ENCODE data around the gene SIDT2. TPM values are rescaled to one million over a fixed set of nuclear protein-coding genes. Genes with fewer than 3 reads are reported as not detected.
"Not testable (repeated sequence)": the region's sequence is repeated elsewhere in the genome, so short reads cannot be mapped to it uniquely, and the experiment has no call there.

Gene SIDT2
- 43.3 TPM for polyA plus RNA-seq (ENCODE audit: insufficient read length)

DNA sequence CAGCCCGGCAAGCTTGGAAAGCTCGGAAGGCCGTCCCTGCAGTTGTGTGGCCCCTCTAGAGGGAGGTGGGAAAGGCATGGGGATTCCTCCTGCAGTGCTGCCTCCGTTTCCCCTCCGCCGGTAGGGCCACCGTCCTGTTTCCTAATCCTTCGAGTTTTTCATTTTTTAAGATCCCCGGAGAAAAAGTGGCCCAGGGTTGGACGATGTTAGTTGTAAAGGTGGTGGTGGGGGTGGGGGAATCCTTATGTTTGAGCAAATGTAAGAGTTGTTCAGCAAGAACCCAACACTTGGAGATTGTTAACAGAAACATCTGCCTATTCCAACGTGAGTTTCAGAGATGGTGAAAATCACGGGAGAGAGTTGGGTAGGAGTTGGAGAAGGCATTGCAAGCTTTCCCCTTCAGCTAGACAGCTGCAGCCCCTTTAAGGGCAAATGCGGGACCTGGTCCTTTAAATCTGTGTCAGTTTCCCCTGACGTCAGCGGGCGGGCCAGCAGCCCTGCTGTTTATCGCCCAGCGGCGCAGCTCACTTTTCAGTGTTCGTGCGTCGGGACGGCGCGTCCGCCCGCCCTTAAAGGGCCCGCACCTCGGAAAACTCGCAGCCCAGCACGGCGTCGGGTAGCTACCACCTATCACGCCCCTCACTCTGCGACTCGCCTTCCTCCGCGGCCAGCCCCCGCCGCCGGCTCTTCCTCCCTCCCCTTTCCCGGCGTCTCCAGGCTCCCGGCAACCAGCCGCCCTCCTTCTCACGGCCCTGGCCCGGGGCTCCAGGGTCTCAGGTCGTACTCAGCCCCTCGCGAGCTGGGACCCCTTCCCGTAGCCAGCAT lies at the start of gene SIDT2:
SIDT2 (plus strand) TSS at position 534 of the 825 bp plus-strand sequence. CDS start 521 bp downstream, outside the sequence.
- peak; percentile 98 for DNase-seq

- DNase-seq = not testable (repeated sequence)
Measured at GRCh38 chr11:117130396-117130795, 48.1 kb upstream of the SIDT2 start.

GRCh38 chr11:117130879-117131278 lies 47.7 kb upstream of the SIDT2 start:
- DNase-seq = no peak

DNA sequence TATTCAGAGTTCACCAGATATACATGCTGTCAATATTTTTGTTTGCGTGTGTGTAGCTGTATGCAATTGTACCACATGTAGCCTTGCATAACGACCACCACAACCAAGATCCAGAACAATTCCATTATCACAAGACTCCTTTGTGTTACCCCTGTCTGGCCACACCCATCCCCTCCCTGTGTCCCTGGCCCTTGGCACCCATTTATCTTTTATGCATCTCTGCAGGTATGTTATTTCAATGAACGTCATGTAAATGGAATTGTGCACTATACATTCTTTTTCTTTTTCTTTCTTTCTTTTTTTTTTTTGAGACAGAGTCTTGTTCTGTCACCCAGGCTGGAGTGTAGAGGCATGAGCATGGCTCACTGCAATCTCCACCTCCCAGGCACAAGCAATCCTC lies 44.1 kb upstream of the SIDT2 start:
- DNase-seq = no peak

GRCh38 chr11:117134979-117135378 lies 43.6 kb upstream of the SIDT2 start:
- DNase-seq = not testable (repeated sequence)

DNA sequence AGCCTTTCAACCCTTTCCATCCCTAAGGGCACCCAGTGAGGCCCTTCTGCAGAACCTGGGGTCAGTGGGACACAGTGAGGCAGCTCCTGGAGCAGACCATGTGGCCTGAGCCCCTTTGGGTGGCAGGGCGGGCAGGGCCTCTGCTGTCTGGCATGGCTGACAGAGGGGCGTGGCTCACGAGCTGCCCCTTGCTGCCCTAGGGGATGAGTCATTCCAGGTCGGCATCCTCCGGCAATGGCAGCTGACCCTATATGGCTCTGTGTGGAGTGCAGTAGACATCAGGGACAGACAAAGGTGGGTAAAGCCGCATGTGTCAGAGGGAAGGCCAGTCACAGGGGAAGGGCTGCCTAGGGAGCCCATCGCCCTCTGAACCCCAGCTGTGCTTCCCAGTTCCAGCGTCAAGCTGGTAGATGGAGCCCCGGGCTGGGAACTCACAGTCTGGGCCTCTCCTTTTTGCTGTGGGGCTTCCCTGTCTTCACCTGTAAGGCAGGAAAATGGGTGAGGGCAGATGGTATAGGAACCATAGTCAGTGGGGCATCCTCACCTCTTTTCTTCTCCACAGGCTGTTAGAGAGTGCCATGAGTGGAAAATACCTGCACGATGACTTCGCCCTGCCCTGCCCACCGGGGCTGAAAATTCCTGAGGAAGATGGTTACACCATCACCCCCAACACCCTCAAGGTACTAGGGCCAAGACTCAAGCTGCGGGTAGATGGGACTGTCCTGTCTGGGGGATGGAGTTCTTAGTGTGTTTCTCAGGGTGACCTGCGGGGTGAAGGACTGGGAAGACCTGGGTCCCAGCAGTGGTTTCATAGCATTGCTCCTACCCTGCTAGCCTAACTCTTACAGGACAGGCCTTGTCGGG lies 41.1 kb upstream of the SIDT2 start:
- not testable (repeated sequence) for DNase-seq

- DNase-seq = peak; percentile 45
Measured at GRCh38 chr11:117143390-117143789, 35.2 kb upstream of the SIDT2 start.

- peak; percentile 94 for DNase-seq
Measured at GRCh38 chr11:117143871-117144476, 34.6 kb upstream of the SIDT2 start, which contains the start of gene PAFAH1B2. Gene PAFAH1B2 (plus strand): TSS chr11:117144287. CDS start chr11:117152448, 8,161 bp downstream.

DNA sequence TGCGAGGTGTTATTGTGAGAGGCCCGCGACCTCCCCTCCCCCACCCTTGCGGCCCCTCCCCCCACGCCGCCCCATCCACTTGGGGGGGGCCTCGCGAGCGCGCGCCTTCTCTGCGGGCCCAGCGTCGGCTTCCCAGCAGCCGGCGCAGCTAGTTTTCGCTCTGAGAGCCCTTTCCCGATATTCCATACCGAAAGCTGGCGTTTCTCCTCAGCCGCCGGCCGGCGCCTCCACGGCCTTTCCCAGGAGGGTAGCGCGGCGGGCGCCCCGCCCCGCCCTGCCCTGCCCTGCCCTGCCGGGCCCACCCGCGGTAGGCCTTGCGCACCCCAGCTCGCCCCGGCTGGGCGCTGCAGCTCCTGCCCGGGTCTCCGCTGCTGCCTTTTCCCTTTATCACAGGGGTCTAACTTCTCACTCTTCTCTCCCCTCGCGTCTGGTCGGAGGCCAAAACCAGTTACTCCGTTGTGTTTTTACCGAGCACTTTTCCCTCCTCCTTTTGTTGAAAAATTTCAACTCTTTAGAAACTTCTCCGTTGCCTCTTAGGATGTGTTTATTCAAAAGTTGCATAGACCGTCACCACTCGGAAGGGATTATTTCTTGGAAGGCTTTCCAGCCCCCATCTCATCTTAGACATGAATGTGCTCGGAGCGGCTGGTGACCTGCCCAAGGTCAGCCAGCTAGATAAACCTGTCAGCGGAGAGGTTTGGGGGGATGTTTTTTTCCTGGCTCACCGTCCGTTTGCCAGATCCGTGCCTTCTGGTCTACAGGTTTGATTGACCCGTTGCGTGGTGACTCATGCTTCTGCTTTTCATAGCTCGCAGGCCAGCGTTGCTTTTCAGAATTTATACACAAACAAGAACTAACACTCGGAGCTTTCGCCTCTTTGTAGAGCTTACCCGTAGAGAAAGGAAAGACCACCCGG lies 33.8 kb upstream of the SIDT2 start:
- DNase-seq = peak; percentile 15

DNA sequence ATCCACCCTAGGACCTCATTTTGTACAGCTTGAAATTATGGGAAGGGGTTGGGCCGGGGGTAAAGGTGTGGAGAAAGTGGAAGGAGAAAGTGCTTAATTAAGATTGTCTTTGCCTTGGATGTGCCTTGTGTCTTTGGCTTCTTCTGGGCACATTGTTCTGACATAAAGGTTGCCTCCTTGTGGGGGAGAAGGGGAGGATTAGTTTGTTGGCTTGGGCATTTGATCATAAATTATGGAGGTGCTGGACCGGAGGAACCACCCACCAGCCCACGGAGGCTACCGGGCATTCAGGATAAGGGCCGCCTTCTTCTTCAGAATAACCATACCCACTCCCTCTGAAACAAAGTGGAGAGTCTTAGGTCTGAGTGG lies 33.2 kb upstream of the SIDT2 start:
- DNase-seq = peak; percentile 15

- no peak for DNase-seq
Measured at GRCh38 chr11:117146521-117146920, 32.0 kb upstream of the SIDT2 start.

DNA sequence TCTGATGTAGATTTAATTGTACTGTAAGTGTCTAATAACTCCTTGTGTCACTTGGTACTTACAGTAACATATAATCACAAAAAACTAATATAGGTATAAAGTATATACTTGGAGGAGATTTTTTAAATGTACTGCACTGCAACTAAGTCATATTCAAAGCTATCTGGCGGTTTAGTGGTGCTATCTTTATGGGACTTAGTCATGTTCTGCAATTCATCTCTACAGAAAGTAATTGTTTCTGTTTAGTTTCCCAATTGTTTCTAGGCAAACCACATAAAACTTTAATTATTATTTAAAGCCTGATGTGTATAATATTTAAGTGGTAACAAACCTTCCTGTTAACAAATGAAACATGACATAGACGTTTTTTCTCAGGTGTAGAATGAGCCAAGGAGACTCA lies 26.5 kb upstream of the SIDT2 start:
- DNase-seq = no peak

DNA sequence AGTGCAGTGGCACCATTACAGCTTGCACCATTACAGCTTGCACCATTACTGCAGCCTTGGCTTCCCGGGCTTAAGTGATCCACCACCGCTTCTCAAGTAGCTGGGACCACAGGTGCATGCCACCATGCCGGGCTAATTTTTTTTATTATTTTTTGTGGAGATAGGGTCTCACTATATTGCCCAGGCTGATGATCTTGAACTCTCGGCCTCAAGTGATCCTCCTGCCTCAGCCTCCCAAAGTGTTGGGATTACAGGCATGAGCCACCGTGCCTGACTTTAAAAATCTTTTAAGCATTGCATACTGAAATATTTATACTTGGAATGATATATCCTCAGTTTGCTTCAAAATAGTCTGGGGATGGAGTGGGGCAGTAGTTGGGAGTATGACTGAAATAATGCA lies 24.1 kb upstream of the SIDT2 start:
- no peak for DNase-seq

GRCh38 chr11:117157507-117157906 lies 21.0 kb upstream of the SIDT2 start:
- no peak for DNase-seq

GRCh38 chr11:117159892-117160291 lies 18.7 kb upstream of the SIDT2 start:
- no peak for DNase-seq

GRCh38 chr11:117160826-117161225 lies 17.7 kb upstream of the SIDT2 start:
- no peak for DNase-seq

- DNase-seq = no peak
Measured at GRCh38 chr11:117166491-117166890, 12.1 kb upstream of the SIDT2 start.

GRCh38 chr11:117169736-117170135 lies 8.8 kb upstream of the SIDT2 start:
- DNase-seq = no peak

GRCh38 chr11:117170210-117170609 lies 8.3 kb upstream of the SIDT2 start:
- DNase-seq = no peak

DNA sequence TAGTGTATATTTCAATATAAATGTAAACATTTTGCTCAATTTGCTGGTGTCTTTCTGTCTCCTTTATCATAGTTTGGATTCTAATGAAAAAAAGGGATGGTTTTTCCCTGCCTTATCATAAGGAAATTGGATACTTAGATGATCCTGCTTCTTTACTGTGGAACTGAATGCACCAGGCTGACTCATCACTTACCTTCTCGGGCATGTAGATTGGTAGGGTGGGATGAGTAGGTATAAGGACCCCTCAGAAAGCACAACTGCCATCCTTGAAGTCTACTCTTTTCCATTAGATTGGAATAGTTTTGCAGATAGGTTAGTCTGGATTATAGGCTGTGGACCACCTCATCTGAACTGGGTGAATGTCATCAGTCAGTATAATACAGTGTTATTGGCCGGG lies 7.5 kb upstream of the SIDT2 start:
- no peak for DNase-seq

DNA sequence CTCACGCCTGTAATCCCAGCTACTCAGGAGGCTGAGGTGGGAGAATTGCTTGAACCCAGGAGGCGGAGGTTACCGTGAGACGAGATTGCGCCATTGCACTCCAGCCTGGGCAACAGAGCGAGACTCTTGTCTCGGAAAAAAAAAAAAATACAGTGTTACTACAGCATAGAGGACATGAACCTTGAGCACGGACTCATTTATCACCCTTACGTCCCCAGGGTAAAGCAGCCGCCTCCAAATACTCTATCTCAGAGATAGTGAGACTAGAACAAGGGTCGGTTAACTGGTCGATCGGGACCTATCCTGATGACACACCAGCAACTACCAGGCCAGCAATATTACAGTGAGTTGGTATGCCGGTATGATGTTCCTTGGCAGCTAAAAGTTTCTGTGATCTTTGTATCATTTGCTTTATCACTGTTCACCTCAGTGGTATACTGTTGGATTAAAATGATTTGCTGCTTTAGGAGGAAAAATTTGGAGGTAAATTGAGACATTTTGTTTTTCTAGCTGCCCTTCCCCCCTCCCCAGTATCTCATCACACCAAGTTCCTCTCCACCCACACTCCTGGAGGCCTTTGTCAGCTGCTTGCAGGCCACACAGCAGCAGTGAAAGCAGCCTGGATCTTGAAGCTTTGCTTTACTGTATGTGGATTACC lies 7.0 kb upstream of the SIDT2 start:
- no peak for DNase-seq

Data from hindlimb muscle (tissue), 1 donor.